ENCODE data around the gene NEMP1.

DNA sequence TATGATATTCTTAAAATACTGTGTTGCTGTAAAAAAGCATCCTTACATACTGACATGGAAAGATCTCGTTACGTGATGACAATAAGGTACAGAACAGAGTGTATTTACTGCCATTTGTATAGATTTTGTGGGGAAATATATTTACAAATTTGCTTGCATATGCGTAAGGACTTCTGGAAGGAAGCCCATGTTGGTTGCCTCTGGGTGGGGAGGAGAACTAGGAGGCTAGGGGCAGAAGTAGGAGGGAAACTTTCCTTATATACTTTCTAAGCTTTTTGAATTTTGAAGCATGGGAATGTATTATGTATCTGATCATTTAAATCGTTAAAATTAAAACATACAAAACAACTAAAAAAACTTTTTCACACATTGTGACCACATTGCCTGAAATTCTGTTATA, 38.4 kb downstream of the NEMP1 start:
- TF ChIP-seq, protein P1, sequence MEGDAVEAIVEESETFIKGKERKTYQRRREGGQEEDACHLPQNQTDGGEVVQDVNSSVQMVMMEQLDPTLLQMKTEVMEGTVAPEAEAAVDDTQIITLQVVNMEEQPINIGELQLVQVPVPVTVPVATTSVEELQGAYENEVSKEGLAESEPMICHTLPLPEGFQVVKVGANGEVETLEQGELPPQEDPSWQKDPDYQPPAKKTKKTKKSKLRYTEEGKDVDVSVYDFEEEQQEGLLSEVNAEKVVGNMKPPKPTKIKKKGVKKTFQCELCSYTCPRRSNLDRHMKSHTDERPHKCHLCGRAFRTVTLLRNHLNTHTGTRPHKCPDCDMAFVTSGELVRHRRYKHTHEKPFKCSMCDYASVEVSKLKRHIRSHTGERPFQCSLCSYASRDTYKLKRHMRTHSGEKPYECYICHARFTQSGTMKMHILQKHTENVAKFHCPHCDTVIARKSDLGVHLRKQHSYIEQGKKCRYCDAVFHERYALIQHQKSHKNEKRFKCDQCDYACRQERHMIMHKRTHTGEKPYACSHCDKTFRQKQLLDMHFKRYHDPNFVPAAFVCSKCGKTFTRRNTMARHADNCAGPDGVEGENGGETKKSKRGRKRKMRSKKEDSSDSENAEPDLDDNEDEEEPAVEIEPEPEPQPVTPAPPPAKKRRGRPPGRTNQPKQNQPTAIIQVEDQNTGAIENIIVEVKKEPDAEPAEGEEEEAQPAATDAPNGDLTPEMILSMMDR (conservative IDR thresholded peaks at IDR 0.05) = no peak
- no peak for TF ChIP-seq EZH2 (IDR thresholded peaks at IDR 0.05; ENCODE audit: low read depth)

Measured in PC-9 (cell line).